Epithelial cell of proximal tubule (primary cell): ENCODE results near the gene DICER1. TPM values are rescaled to one million over a fixed set of nuclear protein-coding genes. Genes with fewer than 3 reads are reported as not detected.

Experiments
- DNase-seq: peaks from one replicate; pipeline ENCODE4 v3.0.0-alpha.2; 2011; ENCODE audit warnings: low read depth
- H3K4me3 ChIP-seq: 2 replicates; pipeline ENCODE4 v1.5.1; 2011; ENCODE audit warnings: low read depth, mild to moderate bottlenecking, low read length
- CTCF ChIP-seq: conservative IDR thresholded peaks from 2 replicates; pipeline ENCODE4 v1.5.1; 2012; ENCODE audit warnings: low read depth, mild to moderate bottlenecking, low read length
- total RNA-seq: library from RNA; depleted of rRNA; stranded (reverse); fragments of >200 nt; gene quantifications from 2 replicates; pipeline ENCODE4 v1.2.3, GENCODE V29; 2015

Gene DICER1
- total RNA-seq, 1 donor from 2014 or later: 27.4 TPM

GRCh38 chr14:95134304-95134933 lies 22.9 kb downstream of the DICER1 start:
- no peak overlapping the region for H3K4me3 ChIP-seq
- peak; percentile 82 for DNase-seq
- no peak for TF ChIP-seq CTCF

GRCh38 chr14:95133282-95133681 lies 24.0 kb downstream of the DICER1 start:
- H3K4me3 ChIP-seq: no peak overlapping the region
- no peak for DNase-seq
- TF ChIP-seq CTCF: no peak

GRCh38 chr14:95132760-95133159 lies 24.6 kb downstream of the DICER1 start:
- DNase-seq: no peak
- no peak for TF ChIP-seq CTCF
- H3K4me3 ChIP-seq: no peak overlapping the region

GRCh38 chr14:95130549-95130948 lies 26.8 kb downstream of the DICER1 start:
- no peak for TF ChIP-seq CTCF
- no peak for DNase-seq
- H3K4me3 ChIP-seq: no peak overlapping the region

GRCh38 chr14:95128140-95128539 lies 29.2 kb downstream of the DICER1 start:
- DNase-seq: no peak
- no peak overlapping the region for H3K4me3 ChIP-seq
- TF ChIP-seq CTCF: no peak

GRCh38 chr14:95127531-95127911 lies 29.8 kb downstream of the DICER1 start:
- TF ChIP-seq CTCF: no peak
- no peak overlapping the region for H3K4me3 ChIP-seq
- no peak for DNase-seq

GRCh38 chr14:95126906-95127530 lies 30.3 kb downstream of the DICER1 start:
- H3K4me3 ChIP-seq: no peak overlapping the region
- DNase-seq: no peak
- no peak for TF ChIP-seq CTCF
